Stimulated activated CD4-positive, alpha-beta T cell treated with anti-CD3 and anti-CD28 coated beads, Interleukin-4, amount 100 ng/mL, for 24 hours (primary cell): ENCODE measurements around the gene YY2.

Experiments
- DNase-seq: peaks from one replicate; pipeline ENCODE4 v3.0.0-alpha.2; 2020

Gene YY2

DNA sequence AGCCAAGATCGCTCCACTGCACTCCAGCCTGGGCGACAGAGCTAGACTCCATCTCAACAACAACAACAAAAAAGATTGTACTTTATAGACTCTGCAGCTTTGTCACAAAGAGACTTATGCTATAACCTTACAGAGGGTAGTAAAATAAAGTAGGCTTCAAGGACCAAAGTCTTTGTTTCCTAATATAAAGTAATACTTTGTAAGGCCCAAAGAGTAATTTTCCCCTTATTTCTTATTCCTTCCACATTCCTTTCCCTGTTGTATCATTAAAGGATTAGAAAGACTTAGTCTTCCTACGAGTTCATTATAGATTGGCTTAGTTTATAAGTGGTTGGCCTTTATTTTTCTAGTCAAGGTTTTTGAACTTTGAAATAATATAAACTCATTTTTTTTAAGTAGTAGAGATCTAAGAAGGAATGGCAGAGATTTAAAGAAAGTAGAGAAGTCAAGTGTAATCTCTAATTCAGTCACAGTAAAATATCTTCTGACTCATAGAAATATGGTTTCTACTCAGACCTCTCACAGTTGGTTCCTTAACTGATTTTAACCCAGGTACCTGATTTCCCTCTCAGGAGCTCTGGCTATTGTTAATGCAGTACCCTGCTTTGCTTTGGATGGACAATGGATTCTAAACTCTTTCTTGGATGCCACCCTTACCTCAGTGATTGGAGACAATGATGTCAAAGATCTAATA lies 26.2 kb downstream of the YY2 start:
- no peak for DNase-seq

DNA sequence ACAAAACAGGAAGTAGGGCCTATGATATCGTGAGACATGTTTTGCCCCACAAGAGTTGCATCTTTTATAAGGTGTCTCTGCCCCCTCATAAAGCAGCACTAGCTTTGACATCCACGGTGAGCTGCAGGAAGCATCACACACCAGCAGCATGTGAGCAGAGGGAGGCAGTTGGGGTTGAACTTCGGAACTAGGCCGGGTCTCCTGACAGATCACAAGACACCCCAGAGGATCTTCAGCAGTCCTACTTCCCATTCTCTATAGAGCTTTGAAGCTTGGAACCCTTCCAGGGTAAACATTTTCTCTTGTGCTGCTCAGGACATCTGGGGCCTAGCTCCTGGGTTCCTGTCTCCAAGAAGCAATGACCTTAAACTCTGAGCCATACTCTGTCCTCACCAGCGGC lies 27.5 kb downstream of the YY2 start:
- no peak for DNase-seq

DNA sequence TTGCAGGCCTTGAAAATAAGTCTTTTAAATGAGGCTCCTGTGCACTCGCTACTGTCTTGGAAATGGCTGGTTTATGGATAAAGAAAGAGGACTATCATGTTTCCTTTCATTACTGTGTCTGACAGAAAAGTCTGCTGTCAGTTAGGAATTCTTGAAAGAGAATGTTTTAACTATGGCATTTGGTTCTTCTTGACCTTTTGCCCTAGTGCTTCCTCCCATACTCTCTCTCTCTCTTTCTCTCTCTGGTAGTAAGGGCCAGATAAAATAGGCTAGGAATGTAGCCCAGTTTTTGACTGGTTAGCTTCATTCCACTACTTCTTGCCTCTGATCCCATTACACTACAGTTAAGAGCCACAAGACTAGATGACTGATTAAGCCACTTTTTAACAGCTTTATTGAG lies 29.8 kb downstream of the YY2 start:
- DNase-seq, result no peak

DNA sequence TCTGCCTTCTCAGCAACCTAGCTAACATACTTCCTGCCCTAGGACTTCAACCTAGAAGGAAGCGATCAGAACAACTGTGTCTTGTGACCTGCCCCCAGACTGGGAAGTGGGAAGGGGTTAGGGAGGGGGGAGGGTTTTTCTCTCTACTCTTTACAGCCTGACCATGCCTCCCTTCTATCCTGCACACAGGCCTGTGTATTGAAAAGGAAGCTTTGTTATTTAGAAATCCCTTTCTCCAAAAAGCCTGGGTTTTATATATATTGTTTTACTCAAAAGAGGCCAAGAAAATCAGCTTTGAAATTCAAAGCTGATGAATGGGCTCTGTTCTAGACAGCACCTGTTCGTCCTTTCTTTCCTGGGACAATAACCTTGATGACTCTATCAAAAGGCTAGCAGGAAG lies 49.5 kb downstream of the YY2 start:
- no peak for DNase-seq

DNA sequence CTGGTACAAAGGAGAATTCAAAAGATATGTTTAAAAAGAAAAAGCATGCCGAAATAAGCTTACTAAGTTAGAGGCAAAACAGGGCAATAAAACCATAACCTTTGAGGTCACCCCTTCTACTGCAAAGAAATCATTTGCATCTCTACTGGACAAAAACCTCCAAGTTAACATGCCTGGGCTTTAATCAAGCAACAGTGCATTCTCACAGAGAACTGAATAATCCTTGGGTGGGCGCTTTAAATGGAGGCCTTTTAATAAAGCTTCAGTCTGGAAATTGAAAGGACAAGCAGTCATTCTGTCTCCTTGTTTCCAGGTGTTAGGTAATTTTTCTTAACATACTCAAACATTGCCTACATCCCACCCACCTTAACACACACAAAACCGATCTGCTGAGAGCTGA lies 50.2 kb downstream of the YY2 start:
- no peak for DNase-seq

DNA sequence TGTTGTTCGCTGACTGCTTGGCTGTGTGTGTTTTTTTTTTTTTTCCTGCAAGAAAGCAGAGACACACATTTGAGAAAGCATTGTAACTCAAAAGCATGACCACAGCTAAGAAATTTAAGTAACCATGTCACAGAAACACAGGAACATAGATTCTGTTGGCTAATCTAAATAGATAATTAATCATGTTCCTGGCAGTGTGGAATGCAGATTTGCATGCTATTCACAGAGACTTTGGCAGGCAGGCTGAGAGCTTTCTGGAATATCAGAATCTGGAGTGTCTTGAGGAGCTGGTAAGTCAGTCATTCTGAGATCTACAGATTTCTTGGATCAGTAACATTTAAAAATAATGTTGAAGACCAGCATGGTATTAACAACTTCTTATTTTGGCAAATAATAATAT lies 51.5 kb downstream of the YY2 start:
- no peak for DNase-seq
